Vagina (tissue), 2 donors: ENCODE measurements around the gene OR2H2. TPM values are rescaled to one million over a fixed set of nuclear protein-coding genes. Genes with fewer than 3 reads are reported as not detected.

Experiments
- DNase-seq, 2 donors: peaks; one replicate each; pipeline ENCODE4 v3.0.0-alpha.2; 2017; ENCODE audit errors: extremely low spot score in 2 of 2
- H3K27ac ChIP-seq: fragments of 200-600 bp; sonication (generic); one replicate; pipeline ENCODE4 v1.5.1; 2019
- H3K27me3 ChIP-seq: fragments of 200-600 bp; sonication (generic); one replicate; pipeline ENCODE4 v1.5.1; 2019
- H3K36me3 ChIP-seq, 2 donors: fragments of 200-600 bp; sonication (generic); one replicate each; pipeline ENCODE4 v1.5.1; 2017 to 2019
- H3K4me1 ChIP-seq: fragments of 200-600 bp; sonication (generic); one replicate; pipeline ENCODE4 v1.5.1; 2019
- H3K4me3 ChIP-seq, 2 donors: fragments of 200-600 bp; sonication (generic); 1 replicate in 1 of 2; 2 replicates in 1 of 2; pipeline ENCODE4 v1.5.1; 2016 to 2019
- H3K9me3 ChIP-seq: fragments of 200-600 bp; sonication (generic); one replicate; pipeline ENCODE4 v1.5.1; 2019
- CTCF ChIP-seq, 3 experiments: fragments of 450-650 bp in 2 of 3; fragments of 200-600 bp in 1 of 3; sonication (generic) in 1 of 3; IDR thresholded peaks; one replicate each; pipeline ENCODE4 v1.5.1; 2017 to 2019; ENCODE audit warnings: antibody characterized with exemption in 3 of 3, mild to moderate bottlenecking in 2 of 3, moderate library complexity in 2 of 3
- POLR2A ChIP-seq, 2 donors: fragments of 450-650 bp; IDR thresholded peaks; one replicate each; pipeline ENCODE4 v1.6.1; 2017; ENCODE audit warnings: antibody characterized with exemption in 2 of 2, mild to moderate bottlenecking in 2 of 2, moderate library complexity in 2 of 2
- POLR2AphosphoS5 ChIP-seq, 2 donors: sonication (generic); formaldehyde crosslinking; IDR thresholded peaks; one replicate each; pipeline ENCODE4 v1.9.0; 2017; ENCODE audit warnings: antibody characterized with exemption in 2 of 2, mild to moderate bottlenecking in 2 of 2, low read depth in 1 of 2; ENCODE audit not compliant: insufficient read depth in 1 of 2
- intact Hi-C: fragments of 100-400 bp; cut with DNase I; formaldehyde crosslinking; loops from one replicate; pipeline ENCODE4 v1.15.1; 2023
- total RNA-seq: library from RNA; depleted of rRNA; stranded (reverse); fragments of >200 nt; gene quantifications from one replicate; pipeline ENCODE4 v1.2.3, GENCODE V29; 2016

Gene OR2H2
- total RNA-seq, 1 donor from 2014 or later, result not detected

- Histone ChIP-seq H3K4me1 (no peaks in the 10 kb centered on the region), H3K27ac (no peak within 1 kb of the TSS), H3K36me3 (no peaks in the 10 kb centered on the region), H3K4me3 (no peak within 1 kb of the TSS), H3K27me3 (no peaks in the 10 kb centered on the region), H3K9me3 (no peaks in the 10 kb centered on the region)
- intact Hi-C loops, result no loop called here
- TF ChIP-seq CTCF (IDR thresholded peaks at IDR 0.05), result no peak
- no peak for TF ChIP-seq POLR2A (IDR thresholded peaks at IDR 0.05)
- no peak for TF ChIP-seq POLR2AphosphoS5 (IDR thresholded peaks at IDR 0.05; ENCODE audit: insufficient read depth in 1 of 2, low read depth in 1 of 2)
- DNase-seq, result no peak
Measured at GRCh38 chr6:29559524-29560287, 25.2 kb upstream of the OR2H2 start, which contains the start of gene UBD. TSS of gene UBD (minus strand) at chr6:29559732. CDS start at chr6:29559701, 31 bp downstream.

- Histone ChIP-seq H3K9me3 (no peaks in the 10 kb centered on the region), H3K4me1 (no peaks in the 10 kb centered on the region), H3K4me3 (no peak overlapping the region), H3K27ac (no peak overlapping the region), H3K27me3 (no peaks in the 10 kb centered on the region), H3K36me3 (no peaks in the 10 kb centered on the region)
- no peak for TF ChIP-seq POLR2A (IDR thresholded peaks at IDR 0.05)
- TF ChIP-seq POLR2AphosphoS5 (IDR thresholded peaks at IDR 0.05; ENCODE audit: insufficient read depth in 1 of 2, low read depth in 1 of 2), result no peak
- no peak for TF ChIP-seq CTCF (IDR thresholded peaks at IDR 0.05)
- intact Hi-C loops, result no loop called here
- no peak for DNase-seq
Measured at GRCh38 chr6:29561091-29561490, 23.8 kb upstream of the OR2H2 start.

GRCh38 chr6:29561606-29562181, 23.2 kb upstream of the OR2H2 start:
- Histone ChIP-seq H3K4me1 (no peaks in the 10 kb centered on the region), H3K27ac (no peak overlapping the region), H3K9me3 (no peaks in the 10 kb centered on the region), H3K27me3 (no peaks in the 10 kb centered on the region), H3K36me3 (no peaks in the 10 kb centered on the region), H3K4me3 (no peak overlapping the region)
- intact Hi-C loops, result no loop called here
- DNase-seq, result no peak
- TF ChIP-seq POLR2A (IDR thresholded peaks at IDR 0.05) (no peak), CTCF (IDR thresholded peaks at IDR 0.05) (no peak), POLR2AphosphoS5 (IDR thresholded peaks at IDR 0.05; ENCODE audit: insufficient read depth in 1 of 2, low read depth in 1 of 2) (no peak)

GRCh38 chr6:29563435-29563965, 21.4 kb upstream of the OR2H2 start:
- TF ChIP-seq CTCF (IDR thresholded peaks at IDR 0.05) (no peak), POLR2AphosphoS5 (IDR thresholded peaks at IDR 0.05; ENCODE audit: insufficient read depth in 1 of 2, low read depth in 1 of 2) (no peak), POLR2A (IDR thresholded peaks at IDR 0.05) (no peak)
- no peak for DNase-seq
- no peaks in the 10 kb centered on the region for H3K4me1 ChIP-seq
- no peak overlapping the region for H3K27ac ChIP-seq
- intact Hi-C loops, result no loop called here
- no peaks in the 10 kb centered on the region for H3K9me3 ChIP-seq
- no peak overlapping the region for H3K4me3 ChIP-seq
- H3K36me3 ChIP-seq, result no peaks in the 10 kb centered on the region
- H3K27me3 ChIP-seq, result no peaks in the 10 kb centered on the region

- no peak overlapping the region for H3K27ac ChIP-seq
- intact Hi-C loops, result no loop called here
- no peaks in the 10 kb centered on the region for H3K4me1 ChIP-seq
- DNase-seq, result no peak
- H3K36me3 ChIP-seq, result no peaks in the 10 kb centered on the region
- no peaks in the 10 kb centered on the region for H3K27me3 ChIP-seq
- H3K9me3 ChIP-seq, result no peaks in the 10 kb centered on the region
- no peak overlapping the region for H3K4me3 ChIP-seq
- TF ChIP-seq CTCF (IDR thresholded peaks at IDR 0.05) (no peak), POLR2AphosphoS5 (IDR thresholded peaks at IDR 0.05; ENCODE audit: insufficient read depth in 1 of 2, low read depth in 1 of 2) (no peak), POLR2A (IDR thresholded peaks at IDR 0.05) (no peak)
Measured at GRCh38 chr6:29564875-29565274, 20.0 kb upstream of the OR2H2 start.
